DMS114 treated with DMSO at 0.1 percent for 48 hours (cell line): ENCODE measurements around the gene MROH7.

ENCODE experiments used
- DNase-seq: peaks from one replicate; lab custom pipeline; 2025; ENCODE audit not compliant: unreplicated experiment; lab: John Stamatoyannopoulos, UW

Gene MROH7

GRCh38 chr1:54649130-54649898 lies 7.7 kb downstream of the MROH7 start:
- no peak for DNase-seq

- no peak for DNase-seq
Measured at GRCh38 chr1:54649921-54650320, 8.3 kb downstream of the MROH7 start.

DNA sequence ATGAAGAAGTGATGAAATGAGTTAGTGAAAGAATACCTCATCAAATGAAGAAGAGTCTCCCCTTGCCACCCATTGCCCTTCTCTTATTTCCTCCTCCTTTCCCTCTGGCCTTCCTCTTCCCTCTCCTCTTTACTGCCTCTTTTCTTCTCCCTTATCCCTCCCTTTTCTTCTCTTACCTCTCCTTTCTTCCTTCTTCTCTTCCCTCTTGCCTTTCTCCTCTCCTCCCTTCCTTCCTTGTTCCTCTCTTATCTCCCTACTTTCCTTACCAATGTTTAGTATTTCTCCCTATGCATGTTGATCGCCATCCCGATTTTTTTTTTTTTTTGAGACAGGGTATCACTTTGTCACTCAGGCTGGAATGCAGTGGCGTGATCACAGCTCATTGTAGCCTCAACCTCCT lies 8.8 kb downstream of the MROH7 start:
- no peak for DNase-seq

DNA sequence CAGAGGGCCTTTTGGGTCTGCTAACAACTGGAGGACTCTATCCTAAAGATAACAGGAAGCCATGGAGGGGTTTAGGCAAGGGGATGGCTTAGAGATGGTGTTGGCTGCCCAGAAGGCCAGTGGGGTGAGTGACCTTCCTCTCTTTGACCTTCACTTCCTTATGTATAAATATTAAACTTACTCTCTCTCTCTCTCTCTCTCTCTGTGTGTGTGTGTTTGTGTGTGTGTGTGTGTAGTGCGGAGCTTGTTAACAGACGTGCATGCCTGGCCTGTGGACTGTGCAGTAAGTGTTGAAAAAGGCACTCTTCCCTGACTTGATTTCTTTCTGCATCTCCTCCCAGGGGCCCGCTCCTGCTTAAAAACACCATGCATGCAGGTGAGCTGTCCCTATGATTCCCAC lies 10.0 kb downstream of the MROH7 start:
- no peak for DNase-seq

DNA sequence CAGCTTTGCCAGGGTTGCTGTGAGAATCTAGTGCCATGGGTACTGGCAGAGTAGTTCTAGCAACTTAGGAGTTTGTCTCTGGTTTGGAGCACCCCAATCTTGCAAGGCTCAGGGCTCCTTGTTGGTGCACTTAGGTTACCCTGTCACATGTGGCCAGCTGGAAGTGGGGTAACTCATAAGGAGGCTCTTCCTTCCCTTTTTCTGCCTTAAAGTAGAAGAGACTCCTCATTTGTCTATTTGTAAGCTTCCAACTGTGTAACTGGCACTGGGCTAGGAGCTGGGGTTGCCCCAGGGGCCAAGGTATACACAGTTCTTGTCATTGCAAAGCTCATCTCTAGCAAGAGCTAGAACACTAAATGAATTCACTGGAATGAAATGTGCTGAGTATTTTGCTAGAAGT lies 10.6 kb downstream of the MROH7 start:
- DNase-seq, result no peak

DNA sequence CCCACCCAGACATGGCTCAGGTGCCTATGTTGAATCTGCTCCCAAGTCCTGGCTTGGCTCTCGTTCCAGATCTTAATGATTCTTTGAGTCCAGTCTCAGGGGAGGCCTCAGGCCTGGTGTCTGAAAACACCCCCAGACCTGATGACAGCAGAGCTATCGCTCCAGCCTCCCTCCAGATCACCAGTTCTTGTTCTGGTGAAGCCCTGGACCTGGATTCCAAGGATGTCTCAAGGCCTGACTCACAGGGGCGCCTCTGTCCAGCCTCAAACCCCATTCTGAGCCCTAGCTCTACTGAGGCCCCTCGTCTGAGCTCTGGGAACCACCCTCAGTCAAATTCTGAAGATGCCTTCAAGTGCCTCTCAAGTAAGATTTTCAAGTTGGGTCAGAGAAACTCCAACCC lies 11.4 kb downstream of the MROH7 start:
- no peak for DNase-seq

GRCh38 chr1:54658164-54658913 lies 16.8 kb downstream of the MROH7 start:
- no peak for DNase-seq

- no peak for DNase-seq
Measured at GRCh38 chr1:54663725-54664124, 22.1 kb downstream of the MROH7 start.

DNA sequence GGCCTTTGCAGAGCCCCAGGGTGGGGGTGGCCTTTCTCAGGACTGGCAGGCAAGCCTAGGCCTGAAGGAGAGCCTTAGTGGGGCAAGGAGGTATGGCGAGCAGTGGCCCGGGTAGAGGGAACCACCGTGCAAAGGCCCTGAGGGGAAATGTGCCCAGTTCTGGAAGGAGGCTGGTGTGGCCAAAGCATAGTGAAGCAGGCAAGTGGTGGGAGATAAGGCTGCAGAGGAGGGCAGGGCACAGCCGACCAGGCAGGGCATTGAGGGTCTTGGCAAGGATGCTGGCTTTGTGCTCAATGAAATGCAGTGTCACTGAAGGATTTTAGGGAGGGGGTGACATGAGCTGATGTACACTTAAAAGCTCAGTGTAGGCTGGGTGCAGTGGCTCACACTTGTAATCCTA lies 22.8 kb downstream of the MROH7 start:
- no peak for DNase-seq

- no peak for DNase-seq
Measured at GRCh38 chr1:54665852-54666251, 24.3 kb downstream of the MROH7 start.

DNA sequence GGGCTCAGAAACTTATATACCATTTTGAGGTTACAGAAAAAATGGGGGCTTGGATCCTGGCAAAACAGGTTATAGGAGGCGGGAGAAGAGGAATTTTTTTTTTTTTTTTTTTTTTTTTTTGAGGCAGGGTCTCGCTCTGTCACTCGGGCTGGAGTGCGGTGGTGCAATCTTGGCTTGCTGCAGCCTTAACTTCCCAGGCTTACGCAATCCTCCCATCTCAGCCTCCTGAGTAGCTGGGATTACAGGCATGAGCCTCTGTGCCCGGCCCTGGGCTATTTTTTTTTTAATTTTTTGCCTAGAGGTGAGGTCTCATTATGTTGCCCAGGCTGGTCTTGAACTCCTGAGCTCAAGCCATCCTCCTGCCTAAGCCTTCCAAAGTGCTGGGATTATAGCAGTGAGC lies 24.7 kb downstream of the MROH7 start:
- no peak for DNase-seq

- no peak for DNase-seq
Measured at GRCh38 chr1:54667797-54668196, 26.2 kb downstream of the MROH7 start.

DNA sequence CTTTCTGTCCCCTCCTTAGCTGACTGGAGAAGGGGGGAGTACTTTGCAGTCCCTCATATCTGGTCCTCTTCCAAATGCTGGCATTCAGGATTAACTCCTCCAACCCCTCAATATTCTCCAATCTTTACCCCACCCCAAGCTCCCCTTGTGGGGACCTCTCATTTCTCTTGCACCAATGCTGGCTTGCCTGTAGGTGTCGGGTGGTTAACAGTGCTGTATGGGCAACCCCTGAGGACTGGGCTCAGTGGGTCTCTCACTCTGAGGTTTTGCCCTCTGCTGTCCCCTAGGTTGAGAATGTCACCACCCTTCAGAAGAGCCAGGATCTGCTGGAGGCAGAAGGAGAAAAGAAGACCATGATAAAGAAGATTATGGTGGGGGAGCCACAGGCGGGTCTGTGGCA lies 27.0 kb downstream of the MROH7 start:
- DNase-seq, result no peak

- peak; percentile 40 for DNase-seq
Measured at GRCh38 chr1:54671985-54672608, 30.5 kb downstream of the MROH7 start.

GRCh38 chr1:54678776-54679643 lies 37.4 kb downstream of the MROH7 start:
- DNase-seq, result no peak

GRCh38 chr1:54679706-54680105 lies 38.1 kb downstream of the MROH7 start:
- DNase-seq, result no peak

- no peak for DNase-seq
Measured at GRCh38 chr1:54680387-54680786, 38.8 kb downstream of the MROH7 start.

GRCh38 chr1:54681358-54681757 lies 39.8 kb downstream of the MROH7 start:
- no peak for DNase-seq

DNA sequence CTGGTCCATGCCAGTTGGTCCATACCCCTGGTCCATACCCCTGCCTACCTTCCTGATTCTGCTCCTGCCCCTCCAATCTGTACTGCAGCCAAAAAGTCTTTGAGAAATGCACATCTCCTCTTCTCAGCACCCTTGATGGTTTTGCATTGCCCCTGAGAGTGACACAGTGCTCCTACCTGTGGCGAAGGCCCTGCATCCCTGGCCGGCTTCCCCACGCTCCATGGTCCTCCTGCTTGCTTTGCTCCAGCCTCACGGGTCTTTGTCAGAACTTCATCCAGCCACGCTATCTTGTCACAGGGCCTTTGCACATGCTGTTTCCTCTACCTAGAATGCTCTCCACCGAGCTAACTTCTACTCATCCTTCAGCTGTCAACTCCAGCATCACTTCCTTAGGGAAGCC lies 41.9 kb downstream of the MROH7 start:
- DNase-seq, result no peak

- DNase-seq, result no peak
Measured at GRCh38 chr1:54685335-54685905, 43.8 kb downstream of the MROH7 start.

DNA sequence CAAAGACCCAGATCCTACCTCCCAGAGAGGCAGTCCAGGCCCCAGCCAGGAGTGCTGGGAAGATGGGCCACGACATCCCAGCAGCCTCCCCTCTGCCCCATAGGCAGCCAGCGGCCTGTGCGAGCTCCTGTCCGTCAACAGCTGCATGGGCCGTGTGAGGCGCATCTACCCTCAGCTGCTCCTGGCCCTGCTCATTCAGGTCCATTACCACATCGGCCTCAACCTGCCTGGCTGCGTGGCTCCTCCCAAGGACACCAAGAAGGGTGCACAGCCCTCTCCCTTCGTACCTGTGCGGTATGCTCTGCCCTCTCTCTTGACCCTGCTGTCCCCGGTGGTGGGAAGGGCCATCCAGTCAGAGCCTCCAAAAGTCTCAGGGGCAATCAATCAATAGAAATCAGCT lies 44.6 kb downstream of the MROH7 start:
- DNase-seq, result no peak
